OCI-LY3 (cell line): ENCODE results near the gene NEU1.
"Not testable (repeated sequence)": the region's sequence is repeated elsewhere in the genome, so short reads cannot be mapped to it uniquely, and the experiment has no call there.

Experiments
- H2AFZ ChIP-seq: fragments of 200-600, 300-600 bp; shearing (Covaris generic); 2 replicates; pipeline ENCODE4 v1.6.0; 2014; ENCODE audit warnings: antibody characterized with exemption, low read depth, low read length
- H3K27ac ChIP-seq: fragments of 200-600, 300-600 bp; sonication (generic); 2 replicates; pipeline ENCODE4 v1.5.1; 2014; ENCODE audit warnings: mild to moderate bottlenecking, low read length, moderate library complexity, mixed read lengths
- H3K27me3 ChIP-seq: fragments of 200-600, 300-600 bp; sonication (generic); 2 replicates; pipeline ENCODE4 v1.6.1; 2014; ENCODE audit warnings: low read depth, low read length, mixed read lengths
- H3K36me3 ChIP-seq: fragments of 200-600, 300-600 bp; sonication (generic); replicated peaks from 2 replicates; pipeline ENCODE3; 2014; ENCODE audit warnings: low read depth, low read length, mixed read lengths
- H3K4me1 ChIP-seq: fragments of 300-600, 200-600 bp; sonication (generic); 2 replicates; pipeline ENCODE4 v1.6.1; 2014; ENCODE audit warnings: low read length, mixed read lengths
- H3K4me2 ChIP-seq: fragments of 200-600, 300-600 bp; sonication (generic); 2 replicates; pipeline ENCODE4 v1.6.1; 2014; ENCODE audit warnings: low read length, mixed read lengths
- H3K4me3 ChIP-seq: fragments of 300-600, 200-600 bp; sonication (generic); 2 replicates; pipeline ENCODE4 v1.5.1; 2014; ENCODE audit warnings: antibody characterized with exemption, mild to moderate bottlenecking, low read length, moderate library complexity
- H3K79me2 ChIP-seq: fragments of 300-600, 200-600 bp; shearing (Covaris generic); 2 replicates; pipeline ENCODE4 v1.6.1; 2014; ENCODE audit warnings: mild to moderate bottlenecking, low read length, mixed read lengths
- H3K9ac ChIP-seq: fragments of 300-600, 200-600 bp; shearing (Covaris generic); 2 replicates; pipeline ENCODE4 v1.6.0; 2014; ENCODE audit warnings: mild to moderate bottlenecking, low read length, moderate library complexity
- H3K9me3 ChIP-seq: fragments of 200-600, 300-600 bp; shearing (Covaris generic); 2 replicates; pipeline ENCODE4 v1.6.1; 2014; ENCODE audit warnings: low read length, mixed read lengths; ENCODE audit not compliant: insufficient read depth
- H4K20me1 ChIP-seq: fragments of 200-600, 300-600 bp; sonication (generic); 2 replicates; pipeline ENCODE4 v1.6.1; 2016; ENCODE audit warnings: low read length, mixed read lengths; ENCODE audit not compliant: insufficient read depth
- EZH2phosphoT487 ChIP-seq: fragments of 200-600 bp; shearing (Covaris generic); IDR thresholded peaks from 2 replicates; pipeline ENCODE4 v1.6.1; 2018; ENCODE audit warnings: antibody characterized with exemption, mixed run types, low read depth
- TF ChIP-seq, protein P1 (sequence below): fragments of 200-600, 300-600 bp; sonication (generic); IDR thresholded peaks from 2 replicates; pipeline ENCODE4 v1.5.1; 2014; ENCODE audit warnings: antibody characterized with exemption, low read length, low read depth

Gene NEU1

DNA sequence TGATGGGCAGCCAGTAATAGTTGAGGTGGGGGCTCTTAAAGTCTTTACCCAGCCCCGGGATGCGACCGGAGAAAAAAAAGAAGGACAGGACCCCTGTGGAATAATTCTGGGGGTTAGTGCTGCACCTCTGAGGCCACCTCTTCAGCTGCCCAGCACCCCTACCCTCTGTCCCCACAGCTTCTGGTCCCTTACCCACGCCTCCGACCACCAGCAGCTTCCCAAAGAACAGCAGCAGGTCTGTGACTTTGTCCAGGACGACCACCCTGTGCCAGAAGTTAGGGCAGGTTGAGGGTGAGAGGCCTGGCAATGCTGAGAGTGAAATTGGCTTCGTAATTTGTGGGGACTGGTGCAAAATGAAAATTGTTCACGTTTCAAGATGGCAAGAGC, 2.2 kb upstream of the NEU1 start:
- Histone ChIP-seq H3K4me1 (peaks cover 5% of the 10 kb centered on the region), H3K9me3 (no peaks in the 10 kb centered on the region), H3K79me2 (peaks cover 6% of the 10 kb centered on the region), H3K9ac (no peak overlapping the region), H3K4me3 (no peak overlapping the region), H3K36me3 (peaks cover 3% of the 10 kb centered on the region), H2AFZ (no peak overlapping the region), H3K27me3 (no peaks in the 10 kb centered on the region), H3K27ac (no peak overlapping the region), H4K20me1 (no peaks in the 10 kb centered on the region), H3K4me2 (no peak overlapping the region)
- TF ChIP-seq, protein P1, sequence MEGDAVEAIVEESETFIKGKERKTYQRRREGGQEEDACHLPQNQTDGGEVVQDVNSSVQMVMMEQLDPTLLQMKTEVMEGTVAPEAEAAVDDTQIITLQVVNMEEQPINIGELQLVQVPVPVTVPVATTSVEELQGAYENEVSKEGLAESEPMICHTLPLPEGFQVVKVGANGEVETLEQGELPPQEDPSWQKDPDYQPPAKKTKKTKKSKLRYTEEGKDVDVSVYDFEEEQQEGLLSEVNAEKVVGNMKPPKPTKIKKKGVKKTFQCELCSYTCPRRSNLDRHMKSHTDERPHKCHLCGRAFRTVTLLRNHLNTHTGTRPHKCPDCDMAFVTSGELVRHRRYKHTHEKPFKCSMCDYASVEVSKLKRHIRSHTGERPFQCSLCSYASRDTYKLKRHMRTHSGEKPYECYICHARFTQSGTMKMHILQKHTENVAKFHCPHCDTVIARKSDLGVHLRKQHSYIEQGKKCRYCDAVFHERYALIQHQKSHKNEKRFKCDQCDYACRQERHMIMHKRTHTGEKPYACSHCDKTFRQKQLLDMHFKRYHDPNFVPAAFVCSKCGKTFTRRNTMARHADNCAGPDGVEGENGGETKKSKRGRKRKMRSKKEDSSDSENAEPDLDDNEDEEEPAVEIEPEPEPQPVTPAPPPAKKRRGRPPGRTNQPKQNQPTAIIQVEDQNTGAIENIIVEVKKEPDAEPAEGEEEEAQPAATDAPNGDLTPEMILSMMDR = no peak
- no peak for TF ChIP-seq EZH2phosphoT487

DNA sequence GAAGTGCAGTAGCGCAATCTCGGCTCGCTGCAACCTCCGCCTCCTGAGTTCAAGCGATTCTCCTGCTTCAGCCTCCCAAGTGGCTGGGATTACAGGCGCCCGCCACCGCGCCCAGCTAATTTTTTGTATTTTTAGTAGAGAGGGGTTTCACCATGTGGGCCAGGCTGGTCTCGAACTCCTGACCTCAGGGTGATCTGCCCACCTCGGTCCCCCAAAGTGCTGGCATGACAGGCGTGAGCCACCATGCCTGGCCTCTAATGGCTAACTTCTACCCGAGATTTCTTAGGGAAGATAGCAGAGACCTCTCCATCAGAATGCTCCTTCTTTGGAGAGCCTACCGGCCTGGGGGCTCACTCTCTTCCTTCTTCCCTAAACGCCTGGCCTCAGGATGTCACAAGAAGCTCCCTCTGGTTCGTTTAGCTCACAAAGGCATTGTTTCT, 1.5 kb upstream of the NEU1 start:
- H3K4me1 ChIP-seq = not testable (repeated sequence)

DNA sequence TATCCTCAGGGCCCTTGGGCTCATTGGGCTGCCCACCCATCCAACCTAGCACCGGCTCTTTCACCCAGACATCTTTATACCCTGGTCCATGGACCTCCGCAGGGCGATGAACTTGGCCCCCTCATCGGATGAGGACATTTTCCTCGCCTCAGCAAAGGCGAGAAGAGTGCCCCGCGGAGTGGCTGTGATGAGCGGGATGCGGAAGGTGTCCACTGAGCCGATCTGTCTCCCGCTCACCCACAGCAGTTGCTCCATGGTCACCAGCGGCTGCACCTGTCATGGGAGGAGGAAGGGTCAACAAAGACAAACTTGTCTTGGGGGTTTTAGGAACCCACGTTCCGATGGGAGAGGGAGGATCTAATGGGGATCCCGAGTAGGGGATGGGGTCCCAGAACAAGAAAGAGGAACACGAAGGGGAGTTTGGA, 690 bp downstream of the NEU1 start:
- Histone ChIP-seq H2AFZ (no peak overlapping the region), H3K9me3 (no peaks in the 10 kb centered on the region), H3K36me3 (peaks cover 3% of the 10 kb centered on the region), H3K79me2 (peaks cover 6% of the 10 kb centered on the region), H3K4me2 (peak overlapping the region; percentile 97), H3K27ac (peak overlapping the region; percentile 34; the same call in 1 of the 2 replicates), H3K27me3 (no peaks in the 10 kb centered on the region), H3K9ac (peak overlapping the region; percentile 76), H3K4me3 (peak overlapping the region; percentile 90), H4K20me1 (no peaks in the 10 kb centered on the region), H3K4me1 (peaks cover 5% of the 10 kb centered on the region)
- TF ChIP-seq EZH2phosphoT487 = no peak
- TF ChIP-seq, protein P1 = no peak

More for the DNA sequence above, 1.5 kb upstream of the NEU1 start:
- peak overlapping the region; percentile 85 for H3K4me2 ChIP-seq
- H3K36me3 ChIP-seq, H3K9me3 ChIP-seq, H2AFZ ChIP-seq, H3K27me3 ChIP-seq, H4K20me1 ChIP-seq, H3K79me2 ChIP-seq, H3K27ac ChIP-seq: not testable (repeated sequence)
- H3K9ac ChIP-seq = peak overlapping the region; percentile 67; the same call in 1 of the 2 replicates
- H3K4me3 ChIP-seq = peak overlapping the region; percentile 96

DNA sequence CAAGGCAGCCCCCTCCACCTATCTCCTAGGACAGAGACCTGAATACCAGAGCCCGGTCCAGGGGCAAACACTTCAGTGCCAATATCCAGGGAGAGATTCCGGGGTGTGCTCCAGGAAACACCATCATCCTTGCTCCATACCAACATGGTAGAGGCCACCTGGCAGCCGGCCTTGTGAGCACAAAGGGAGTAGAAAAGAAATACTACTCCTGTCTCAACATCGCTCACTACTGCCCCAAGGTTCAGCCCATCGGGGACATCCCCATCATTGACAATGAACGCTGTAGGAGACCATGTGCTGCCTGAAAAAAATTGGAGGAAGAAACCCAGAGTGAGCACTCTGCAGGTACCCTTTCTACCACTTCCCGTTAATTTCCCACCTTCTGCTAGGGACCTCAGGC, 1.5 kb downstream of the NEU1 start:
- H3K79me2 ChIP-seq = peaks cover 6% of the 10 kb centered on the region
- no peak overlapping the region for H2AFZ ChIP-seq
- no peaks in the 10 kb centered on the region for H4K20me1 ChIP-seq
- H3K36me3 ChIP-seq = peaks cover 3% of the 10 kb centered on the region
- H3K9ac ChIP-seq = no peak overlapping the region
- H3K9me3 ChIP-seq = no peaks in the 10 kb centered on the region
- no peaks in the 10 kb centered on the region for H3K27me3 ChIP-seq
- TF ChIP-seq EZH2phosphoT487 = no peak
- no peak overlapping the region for H3K4me2 ChIP-seq
- H3K4me3 ChIP-seq = no peak overlapping the region
- no peak overlapping the region for H3K27ac ChIP-seq
- peaks cover 5% of the 10 kb centered on the region for H3K4me1 ChIP-seq

DNA sequence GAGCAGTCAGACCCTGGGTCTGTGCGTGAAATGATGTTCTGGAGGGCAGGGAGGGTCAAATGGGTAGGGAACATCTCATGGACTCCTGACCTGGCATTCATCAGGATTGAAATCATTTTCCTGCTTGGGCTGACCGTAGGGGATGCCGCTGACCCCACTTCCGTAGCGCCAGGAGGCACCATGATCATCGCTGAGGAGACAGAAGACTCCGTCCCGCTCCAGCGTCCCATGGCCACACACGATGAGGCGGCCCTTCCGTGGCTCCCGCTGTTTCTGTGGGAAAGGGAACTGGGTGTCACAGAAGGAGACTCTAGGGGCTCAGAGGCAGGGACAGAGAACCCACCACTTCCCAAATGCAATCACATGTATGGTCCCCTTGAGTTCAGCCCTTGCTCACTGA, 2.3 kb downstream of the NEU1 start:
- Histone ChIP-seq H3K36me3 (peaks cover 3% of the 10 kb centered on the region), H3K27me3 (no peaks in the 10 kb centered on the region), H3K27ac (no peak overlapping the region), H3K4me1 (peaks cover 5% of the 10 kb centered on the region), H4K20me1 (no peaks in the 10 kb centered on the region), H3K79me2 (peaks cover 6% of the 10 kb centered on the region), H3K9ac (no peak overlapping the region), H3K4me3 (no peak overlapping the region), H3K4me2 (no peak overlapping the region), H2AFZ (no peak overlapping the region), H3K9me3 (no peaks in the 10 kb centered on the region)
- TF ChIP-seq, protein P1 = no peak
- no peak for TF ChIP-seq EZH2phosphoT487
